Transverse colon (tissue), 4 donors: ENCODE results near the gene MTHFD1L. TPM values are rescaled to one million over a fixed set of nuclear protein-coding genes. Genes with fewer than 3 reads are reported as not detected.

Experiments
- DNase-seq: peaks from one replicate; pipeline ENCODE4 v3.0.0-alpha.2; 2019
- H3K27ac ChIP-seq, 4 donors: fragments of 200-600 bp; sonication (generic); 2 replicates each; pipeline ENCODE4 v1.5.1; 2016 to 2018; ENCODE audit warnings: inconsistent platforms in 4 of 4
- H3K27me3 ChIP-seq: fragments of 200-600 bp; sonication (generic); 2 replicates; pipeline ENCODE4 v1.5.1; 2017; ENCODE audit warnings: inconsistent platforms
- H3K36me3 ChIP-seq, 4 donors: fragments of 200-600 bp; sonication (generic); 2 replicates each; pipeline ENCODE4 v1.5.1; 2017 to 2019; ENCODE audit warnings: inconsistent platforms in 4 of 4
- H3K4me1 ChIP-seq, 4 donors: fragments of 200-600 bp; sonication (generic); 2 replicates each; pipeline ENCODE4 v1.5.1; 2017 to 2020; ENCODE audit warnings: inconsistent platforms in 4 of 4
- H3K4me3 ChIP-seq, 4 donors: fragments of 200-600 bp; sonication (generic); 1 replicate in 1 of 4; 2 replicates in 3 of 4; pipeline versions ENCODE4 v1.5.1 to v1.6.1; 2017 to 2019; ENCODE audit warnings: inconsistent platforms in 4 of 4
- H3K9me3 ChIP-seq, 2 donors: fragments of 200-600 bp; sonication (generic); 2 replicates each; pipeline ENCODE4 v1.5.1; 2017 to 2019; ENCODE audit warnings: inconsistent platforms in 2 of 2
- EP300 ChIP-seq: sonication (generic); formaldehyde crosslinking; IDR thresholded peaks from one replicate; pipeline ENCODE4 v1.6.1; 2017; ENCODE audit warnings: antibody characterized with exemption, low read depth
- POLR2A ChIP-seq: fragments of 450-650 bp; IDR thresholded peaks from one replicate; pipeline ENCODE4 v1.6.1; 2016; ENCODE audit warnings: antibody characterized with exemption, mild to moderate bottlenecking, moderate library complexity
- POLR2AphosphoS5 ChIP-seq, 3 donors: sonication (generic); formaldehyde crosslinking; IDR thresholded peaks; one replicate each; pipeline ENCODE4 v1.6.1; 2016; ENCODE audit warnings: antibody characterized with exemption in 3 of 3
- WGBS, 2 donors: methylation state at CpG; one replicate each; pipeline ENCODE4 v1.1.5; 2018; ENCODE audit warnings: low coverage in 1 of 2; 5-methylcytosine and 5-hydroxymethylcytosine counted together
- in situ Hi-C, 4 donors: fragments of 200-750 bp; cut with MboI; loops; one replicate each; pipeline versions ENCODE4 v1.15.0 to v1.15.1; 2017; ENCODE audit warnings: low sequenced_read_pairs in 3 of 4, low pct_ligation_motif_present in 1 of 4, low pct_unique_long_range_greater_than_20kb in 1 of 4
- intact Hi-C: fragments of 100-400 bp; cut with DNase I; formaldehyde crosslinking; loops from one replicate; pipeline ENCODE4 v1.15.1; 2023; ENCODE audit warnings: low total_unique reads
- total RNA-seq, 4 donors: library from RNA; depleted of rRNA; stranded (reverse); fragments of >200 nt; gene quantifications; one replicate each; pipeline ENCODE4 v1.1.0, GENCODE V29; 2016
- TF ChIP-seq, protein P1 (sequence below), 5 experiments: fragments of 200-600 bp in 3 of 5; fragments of 450-650 bp in 2 of 5; sonication (generic) in 3 of 5; IDR thresholded peaks; 1 replicate in 2 of 5; 2 replicates in 3 of 5; pipeline ENCODE4 v1.5.1; 2016 to 2017; ENCODE audit warnings: antibody characterized with exemption in 5 of 5, inconsistent platforms in 3 of 5, mild to moderate bottlenecking in 2 of 5, moderate library complexity in 1 of 5

The MTHFD1L gene
- total RNA-seq, 4 donors from 2014 or later: 0.82 to 10.1 (median 5.4) TPM

DNA sequence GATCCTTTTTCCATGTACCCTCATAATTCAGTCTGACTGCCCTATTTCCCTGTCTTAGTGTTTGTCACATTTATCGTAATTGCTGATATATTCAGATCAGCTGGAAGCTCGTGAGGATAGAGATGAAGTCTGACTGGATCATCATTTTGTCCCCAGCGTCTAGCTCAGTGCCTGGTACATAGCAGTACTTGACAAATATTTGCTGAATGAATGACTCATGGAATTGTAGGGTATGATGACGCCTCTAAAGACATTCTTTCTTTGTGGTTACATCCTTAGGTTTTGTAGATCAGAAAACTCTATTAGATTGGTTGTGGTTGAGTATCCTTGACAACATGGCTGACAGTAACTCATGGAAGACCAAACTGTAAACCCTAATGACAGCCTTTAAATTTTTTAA lies 68.9 kb downstream of the MTHFD1L start:
- intact Hi-C loops: no loop called here
- WGBS, 2 donors: 95 to 100% methylated on average over 3 to 4 of the region's 4 CpGs
- no peaks in the 10 kb centered on the region for H3K4me1 ChIP-seq
- in situ Hi-C loops: no loop called here
- no peak overlapping the region for H3K27ac ChIP-seq
- H3K36me3 ChIP-seq: peaks cover 0 to 5% (median 0%) of the 10 kb centered on the region in 4 donors
- no peaks in the 10 kb centered on the region for H3K9me3 ChIP-seq
- TF ChIP-seq EP300: no peak
- no peak for TF ChIP-seq POLR2AphosphoS5 (IDR thresholded peaks at IDR 0.05)
- no peak for TF ChIP-seq POLR2A
- TF ChIP-seq, protein P1, sequence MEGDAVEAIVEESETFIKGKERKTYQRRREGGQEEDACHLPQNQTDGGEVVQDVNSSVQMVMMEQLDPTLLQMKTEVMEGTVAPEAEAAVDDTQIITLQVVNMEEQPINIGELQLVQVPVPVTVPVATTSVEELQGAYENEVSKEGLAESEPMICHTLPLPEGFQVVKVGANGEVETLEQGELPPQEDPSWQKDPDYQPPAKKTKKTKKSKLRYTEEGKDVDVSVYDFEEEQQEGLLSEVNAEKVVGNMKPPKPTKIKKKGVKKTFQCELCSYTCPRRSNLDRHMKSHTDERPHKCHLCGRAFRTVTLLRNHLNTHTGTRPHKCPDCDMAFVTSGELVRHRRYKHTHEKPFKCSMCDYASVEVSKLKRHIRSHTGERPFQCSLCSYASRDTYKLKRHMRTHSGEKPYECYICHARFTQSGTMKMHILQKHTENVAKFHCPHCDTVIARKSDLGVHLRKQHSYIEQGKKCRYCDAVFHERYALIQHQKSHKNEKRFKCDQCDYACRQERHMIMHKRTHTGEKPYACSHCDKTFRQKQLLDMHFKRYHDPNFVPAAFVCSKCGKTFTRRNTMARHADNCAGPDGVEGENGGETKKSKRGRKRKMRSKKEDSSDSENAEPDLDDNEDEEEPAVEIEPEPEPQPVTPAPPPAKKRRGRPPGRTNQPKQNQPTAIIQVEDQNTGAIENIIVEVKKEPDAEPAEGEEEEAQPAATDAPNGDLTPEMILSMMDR (IDR thresholded peaks at IDR 0.05): no peak
- no peak overlapping the region for H3K4me3 ChIP-seq
- DNase-seq: no peak
- no peaks in the 10 kb centered on the region for H3K27me3 ChIP-seq

DNA sequence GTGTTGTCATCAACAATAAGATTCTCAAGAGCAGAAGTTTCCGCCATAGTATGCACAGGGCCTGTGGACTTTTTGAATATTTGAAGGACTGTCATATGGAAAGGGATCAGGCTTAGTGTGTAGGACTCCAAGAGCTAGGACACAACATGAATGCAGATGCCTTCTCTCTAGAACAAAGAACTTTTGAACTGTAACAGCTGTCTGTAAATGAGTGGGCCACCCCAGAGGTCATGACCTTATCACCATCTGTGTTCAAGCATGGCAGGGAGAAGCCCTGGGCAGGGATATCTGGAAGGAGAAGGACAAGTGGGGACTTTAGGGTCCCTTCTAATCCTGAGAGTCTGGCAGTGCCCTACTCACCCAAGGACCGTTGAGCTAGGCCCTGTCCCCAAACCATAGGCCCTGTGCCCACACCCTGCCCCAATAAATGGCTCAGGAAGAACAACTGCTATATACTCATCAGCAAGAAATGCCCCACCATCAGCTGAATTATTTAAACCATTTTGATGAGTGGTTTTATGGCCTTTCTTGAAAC lies 70.6 kb downstream of the MTHFD1L start:
- no peaks in the 10 kb centered on the region for H3K9me3 ChIP-seq
- TF ChIP-seq POLR2AphosphoS5 (IDR thresholded peaks at IDR 0.05) (no peak), EP300 (no peak), POLR2A (no peak)
- TF ChIP-seq, protein P1 (IDR thresholded peaks at IDR 0.05): no peak
- no peaks in the 10 kb centered on the region for H3K27me3 ChIP-seq
- H3K36me3 ChIP-seq: peaks cover 0 to 5% (median 0%) of the 10 kb centered on the region in 4 donors
- H3K27ac ChIP-seq: no peak overlapping the region
- no peaks in the 10 kb centered on the region for H3K4me1 ChIP-seq
- intact Hi-C loops (no loop called here), in situ Hi-C loops (no loop called here)
- no peak overlapping the region for H3K4me3 ChIP-seq
- whole genome bisulfite sequencing, 2 donors: 93 to 100% methylated on average over 1 to 2 of the region's 2 CpGs
- DNase-seq: no peak

DNA sequence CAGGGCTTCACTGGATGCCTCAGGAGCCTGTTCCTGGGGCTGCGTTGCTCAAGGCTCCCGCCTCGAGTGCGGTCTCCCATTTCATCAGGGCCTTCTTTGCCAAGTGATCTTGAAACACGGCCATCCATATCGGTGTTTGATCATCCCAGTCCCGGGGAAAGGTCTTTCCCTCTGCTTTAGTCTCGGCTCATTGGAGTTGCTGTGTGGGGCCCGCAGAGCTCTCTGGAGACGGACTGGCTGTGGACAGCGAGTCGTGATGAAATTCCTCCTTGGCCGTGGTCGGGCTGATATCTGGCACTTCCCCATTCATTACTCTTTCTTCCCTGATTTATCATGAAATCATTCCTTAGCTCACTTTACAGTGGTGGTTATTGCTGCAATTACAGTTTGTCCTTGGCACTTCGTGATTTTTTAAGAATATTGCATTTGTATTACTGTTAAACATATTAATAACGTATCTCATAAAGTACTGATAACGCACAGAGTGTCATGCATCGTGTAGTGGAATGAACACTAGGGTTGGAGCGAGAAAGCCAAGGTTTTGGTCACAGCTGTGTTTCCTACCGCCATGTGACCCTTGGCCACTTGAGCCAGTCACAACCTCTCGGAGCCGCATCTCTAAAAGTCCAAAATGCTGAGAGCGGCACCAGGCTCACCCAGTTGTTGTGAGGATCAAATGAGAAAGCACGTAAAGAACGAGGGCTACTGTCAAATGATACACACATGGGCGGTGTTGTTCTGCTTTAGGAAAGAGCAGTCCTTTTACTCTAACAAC lies 71.8 kb downstream of the MTHFD1L start:
- DNase-seq: no peak
- in situ Hi-C loops: no loop called here

DNA sequence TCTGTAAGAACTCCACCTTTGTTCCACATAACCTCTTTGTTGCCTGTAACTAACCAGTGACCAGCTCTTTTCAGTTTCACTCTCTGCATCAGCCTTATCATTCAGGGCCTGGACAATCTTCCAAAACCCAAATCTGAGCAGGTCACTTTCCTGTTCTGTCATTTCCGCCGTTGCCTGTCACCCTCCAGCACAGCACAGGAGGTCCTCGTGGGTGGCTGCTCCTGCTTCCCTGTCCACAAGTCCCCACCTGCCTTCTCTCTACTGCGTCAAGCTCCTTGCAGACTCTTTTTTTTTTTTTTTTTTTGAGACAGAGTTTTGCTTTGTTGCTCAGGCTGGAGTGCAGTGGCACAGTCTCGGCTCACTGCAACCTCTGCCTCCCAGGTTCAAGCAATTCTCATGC lies 73.9 kb downstream of the MTHFD1L start:
- DNase-seq: no peak
- no peak overlapping the region for H3K27ac ChIP-seq
- intact Hi-C loops: no loop called here
- H3K4me3 ChIP-seq: no peak overlapping the region
- no peaks in the 10 kb centered on the region for H3K4me1 ChIP-seq
- TF ChIP-seq EP300 (no peak), POLR2A (no peak), POLR2AphosphoS5 (IDR thresholded peaks at IDR 0.05) (no peak)
- TF ChIP-seq, protein P1 (IDR thresholded peaks at IDR 0.05): no peak
- H3K9me3 ChIP-seq: no peaks in the 10 kb centered on the region
- H3K36me3 ChIP-seq: peaks cover 0 to 5% (median 0%) of the 10 kb centered on the region in 4 donors
- 96 to 99% methylated on average over 4 to 5 of the region's 5 CpGs for WGBS, 2 donors
- in situ Hi-C loops: no loop called here
- no peaks in the 10 kb centered on the region for H3K27me3 ChIP-seq

More for the DNA sequence above, 71.8 kb downstream of the MTHFD1L start:
- TF ChIP-seq POLR2A: no peak
- no peak for TF ChIP-seq POLR2AphosphoS5 (IDR thresholded peaks at IDR 0.05)
- TF ChIP-seq, protein P1 (IDR thresholded peaks at IDR 0.05): no peak
- no peak for TF ChIP-seq EP300
- H3K27me3 ChIP-seq: no peaks in the 10 kb centered on the region
- H3K27ac ChIP-seq: no peak overlapping the region
- intact Hi-C loops: no loop called here
- no peaks in the 10 kb centered on the region for H3K9me3 ChIP-seq
- no peak overlapping the region for H3K4me3 ChIP-seq
- WGBS, 2 donors: 93 to 96% methylated on average over 14 to 26 of the region's 26 CpGs
- no peaks in the 10 kb centered on the region for H3K4me1 ChIP-seq
- peaks cover 0 to 5% (median 0%) of the 10 kb centered on the region in 4 donors for H3K36me3 ChIP-seq
